ENCODE data around the gene METTL16.

DNA sequence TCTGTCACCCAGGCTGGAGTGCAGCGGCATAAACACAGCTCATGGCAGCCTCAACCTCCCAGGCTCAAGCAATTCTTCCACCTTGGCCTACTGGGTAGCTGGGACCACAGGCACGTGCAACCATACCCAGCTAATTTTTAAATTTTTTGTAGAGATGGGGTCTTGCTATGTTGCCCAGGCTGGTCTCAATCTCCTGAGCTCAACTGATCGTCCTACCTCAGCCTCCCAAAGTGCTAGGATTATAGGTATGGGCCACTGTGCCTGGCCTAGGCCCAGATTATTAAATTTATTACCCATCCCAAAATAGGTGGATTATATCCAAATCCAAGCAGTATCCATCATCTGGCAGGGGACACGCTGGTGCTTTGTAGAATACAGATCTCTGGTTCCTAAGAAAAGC, 53.8 kb downstream of the METTL16 start:
- no peak for TF ChIP-seq POLR2A (IDR thresholded peaks at IDR 0.05; ENCODE audit: low read depth, low read length)
- TF ChIP-seq POLR2AphosphoS5 (IDR thresholded peaks at IDR 0.05; ENCODE audit: low read depth, low read length) = no peak

Data from GM12892 (cell line).